ENCODE results near the gene LMO1. TPM values are rescaled to one million over a fixed set of nuclear protein-coding genes. Genes with fewer than 3 reads are reported as not detected.

The LMO1 gene
- total RNA-seq, 1 experiment from 2014 or later: not detected

DNA sequence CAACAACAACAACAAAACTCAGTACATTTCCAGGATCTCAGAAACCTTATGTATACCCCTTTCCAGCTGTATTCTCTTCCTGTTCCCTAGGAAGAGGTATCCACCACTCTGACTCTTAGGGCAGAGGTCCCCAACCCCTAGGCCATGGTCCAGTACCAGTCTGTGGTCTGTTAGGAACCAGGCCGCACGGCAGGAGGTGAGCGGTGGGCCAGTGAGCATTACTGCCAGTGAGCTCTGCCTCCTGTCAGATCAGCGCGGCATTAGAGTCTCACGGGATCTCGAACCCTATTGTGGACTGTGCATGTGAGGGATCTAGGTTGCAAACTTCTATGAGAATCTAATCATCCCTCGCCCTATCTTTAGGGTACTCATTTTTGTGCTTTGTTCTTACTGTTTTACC is 43.9 kb upstream of the LMO1 start:
- intact Hi-C loops (cut with micrococcal nuclease; ENCODE audit: unreplicated experiment): no loop called here
- Histone ChIP-seq H3K36me3 (ENCODE audit: low read depth) (no peaks in the 10 kb centered on the region), H3K27ac (no peak overlapping the region), H2AFZ (no peak overlapping the region), H3K79me2 (ENCODE audit: low read depth) (no peaks in the 10 kb centered on the region), H3K4me3 (no peak overlapping the region), H3K9me3 (ENCODE audit: insufficient read depth, low read depth) (no peaks in the 10 kb centered on the region), H3K9me2 (ENCODE audit: insufficient read depth) (no peaks in the 10 kb centered on the region), H3K27me3 (ENCODE audit: insufficient read depth, low read depth) (no peaks in the 10 kb centered on the region), H3K4me1 (replicated peaks; ENCODE audit: insufficient read depth) (no peaks in the 10 kb centered on the region), H3F3A (ENCODE audit: insufficient read depth, low read depth) (no peaks in the 10 kb centered on the region), H4K20me1 (ENCODE audit: insufficient read depth) (no peaks in the 10 kb centered on the region), H3K4me2 (no peak overlapping the region)
- no peak for DNase-seq
- no peak for TF ChIP-seq EZH2 (IDR thresholded peaks at IDR 0.05; ENCODE audit: low read depth)
- TF ChIP-seq CTCF (conservative IDR thresholded peaks at IDR 0.05): no peak
- no TSS peak for BruUV-seq (replicated peaks)
- POLR2A ChIA-PET (ENCODE audit: unreplicated experiment): no interaction called here
- CTCF ChIA-PET: no interaction called here

- BruUV-seq (replicated peaks): no TSS peak
- TF ChIP-seq CTCF (conservative IDR thresholded peaks at IDR 0.05): no peak
- no peak for TF ChIP-seq EZH2 (IDR thresholded peaks at IDR 0.05; ENCODE audit: low read depth)
Measured at GRCh38 chr11:8301622-8302021, 37.9 kb upstream of the LMO1 start.

GRCh38 chr11:8298801-8299786 is 35.4 kb upstream of the LMO1 start:
- Histone ChIP-seq H3K9me2 (ENCODE audit: insufficient read depth) (no peaks in the 10 kb centered on the region), H3K27me3 (ENCODE audit: insufficient read depth, low read depth) (no peaks in the 10 kb centered on the region), H3K27ac (no peak overlapping the region), H3F3A (ENCODE audit: insufficient read depth, low read depth) (no peaks in the 10 kb centered on the region), H3K36me3 (ENCODE audit: low read depth) (no peaks in the 10 kb centered on the region), H3K9me3 (ENCODE audit: insufficient read depth, low read depth) (no peaks in the 10 kb centered on the region), H3K4me2 (no peak overlapping the region), H4K20me1 (ENCODE audit: insufficient read depth) (no peaks in the 10 kb centered on the region), H3K79me2 (ENCODE audit: low read depth) (no peaks in the 10 kb centered on the region), H3K4me1 (replicated peaks; ENCODE audit: insufficient read depth) (no peaks in the 10 kb centered on the region), H2AFZ (no peak overlapping the region), H3K4me3 (no peak overlapping the region)
- intact Hi-C loops (cut with micrococcal nuclease; ENCODE audit: unreplicated experiment): no loop called here
- ChIA-PET CTCF (no interaction called here), POLR2A (ENCODE audit: unreplicated experiment) (no interaction called here)
- BruUV-seq (replicated peaks): no TSS peak
- TF ChIP-seq CTCF (conservative IDR thresholded peaks at IDR 0.05) (no peak), EZH2 (IDR thresholded peaks at IDR 0.05; ENCODE audit: low read depth) (no peak)
- no peak for DNase-seq

More at GRCh38 chr11:8301622-8302021, 37.9 kb upstream of the LMO1 start:
- no peaks in the 10 kb centered on the region for H4K20me1 ChIP-seq (ENCODE audit: insufficient read depth)
- no peaks in the 10 kb centered on the region for H3K27me3 ChIP-seq (ENCODE audit: insufficient read depth, low read depth)
- H3K4me3 ChIP-seq: no peak overlapping the region
- H2AFZ ChIP-seq: no peak overlapping the region
- no peak overlapping the region for H3K4me2 ChIP-seq
- no peaks in the 10 kb centered on the region for H3K9me3 ChIP-seq (ENCODE audit: insufficient read depth, low read depth)
- POLR2A ChIA-PET (ENCODE audit: unreplicated experiment): no interaction called here
- H3K79me2 ChIP-seq (ENCODE audit: low read depth): no peaks in the 10 kb centered on the region
- CTCF ChIA-PET: no interaction called here
- no peak overlapping the region for H3K27ac ChIP-seq
- DNase-seq: no peak
- H3K9me2 ChIP-seq (ENCODE audit: insufficient read depth): no peaks in the 10 kb centered on the region
- no peaks in the 10 kb centered on the region for H3K36me3 ChIP-seq (ENCODE audit: low read depth)
- H3F3A ChIP-seq (ENCODE audit: insufficient read depth, low read depth): no peaks in the 10 kb centered on the region
- intact Hi-C loops (cut with micrococcal nuclease; ENCODE audit: unreplicated experiment): no loop called here
- H3K4me1 ChIP-seq (replicated peaks; ENCODE audit: insufficient read depth): no peaks in the 10 kb centered on the region

Measured in PC-9 (cell line).